Thoracic aorta (tissue), 2 donors: ENCODE results near the gene KCNH4. TPM values are rescaled to one million over a fixed set of nuclear protein-coding genes. Genes with fewer than 3 reads are reported as not detected.

ENCODE experiments used
- ATAC-seq: fragments of 150-250 bp; one replicate; pipeline ENCODE4 v1.8.0; 2017; ENCODE audit warnings: low read depth; ENCODE audit not compliant: insufficient number of reproducible peaks, low FRiP score
- DNase-seq: peaks from one replicate; pipeline ENCODE4 v3.0.0-alpha.2; 2020; ENCODE audit warnings: low spot score
- H3K27ac ChIP-seq, 2 donors: fragments of 200-600 bp; sonication (generic); 1 replicate in 1 of 2; 2 replicates in 1 of 2; pipeline ENCODE4 v1.5.1; 2016; ENCODE audit warnings: mild to moderate bottlenecking in 2 of 2, moderate library complexity in 2 of 2
- H3K27me3 ChIP-seq: fragments of 200-600 bp; sonication (generic); replicated peaks from 2 replicates; pipeline ENCODE4 v1.6.0; 2016; ENCODE audit warnings: mild to moderate bottlenecking; ENCODE audit not compliant: insufficient read depth
- H3K36me3 ChIP-seq: fragments of 200-600 bp; sonication (generic); one replicate; pipeline ENCODE4 v1.5.1; 2016
- H3K4me1 ChIP-seq, 2 donors: fragments of 200-600 bp; sonication (generic); 1 replicate in 1 of 2; 2 replicates in 1 of 2; pipeline versions ENCODE4 v1.5.1 to v1.6.0; 2016; ENCODE audit warnings: low read depth in 2 of 2, mild to moderate bottlenecking in 1 of 2; ENCODE audit not compliant: control insufficient read depth in 1 of 2
- H3K4me3 ChIP-seq: fragments of 200-600 bp; sonication (generic); 2 replicates; pipeline ENCODE4 v1.5.1; 2016; ENCODE audit warnings: mild to moderate bottlenecking
- H3K9me3 ChIP-seq: fragments of 200-600 bp; sonication (generic); 2 replicates; pipeline ENCODE4 v1.5.1; 2016
- total RNA-seq, 2 donors: library from RNA; depleted of rRNA; stranded (reverse); fragments of >200 nt; gene quantifications; one replicate each; pipeline versions ENCODE4 v1.1.0 to v1.2.3, GENCODE V29; 2016
- TF ChIP-seq, protein P1 (sequence below): fragments of 200-600 bp; sonication (generic); IDR thresholded peaks from one replicate; pipeline ENCODE4 v1.5.1; 2019; ENCODE audit warnings: antibody characterized with exemption

The KCNH4 gene
- total RNA-seq, 2 donors from 2014 or later = 0.21 TPM; not detected in 1

DNA sequence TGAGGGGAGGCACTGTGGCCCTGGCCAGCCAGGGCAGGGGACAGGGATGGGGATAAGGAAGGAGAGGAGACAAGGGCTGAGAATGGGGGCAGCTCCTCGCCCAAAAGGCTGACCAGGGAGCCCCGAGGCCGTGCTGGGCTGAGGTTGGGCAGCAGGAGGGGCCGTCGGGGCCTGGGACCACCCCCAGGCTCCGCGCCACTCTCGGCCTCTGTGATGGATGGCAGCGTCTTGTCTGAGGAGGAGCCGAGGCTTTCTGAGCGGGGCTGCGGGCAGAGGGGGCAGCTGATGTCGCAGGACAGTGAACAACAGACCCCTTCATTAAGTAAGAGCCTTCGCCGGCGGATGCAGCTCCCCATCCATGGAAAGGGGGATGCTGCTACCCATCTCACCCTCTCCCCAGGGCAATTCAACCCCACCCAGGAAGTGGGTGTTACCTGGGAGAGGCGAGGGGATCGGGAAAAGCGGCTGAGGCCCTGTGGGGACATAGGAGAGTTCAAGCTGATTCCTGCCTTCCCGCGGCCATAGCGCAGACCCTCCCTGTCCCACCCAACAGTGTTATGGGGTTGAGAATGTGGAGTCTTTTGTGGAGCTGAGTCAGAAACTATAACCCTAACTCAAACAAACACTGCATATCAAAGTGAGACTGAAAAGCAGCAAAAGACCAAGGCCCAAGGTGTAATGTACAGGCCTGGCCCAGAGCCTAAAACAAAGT lies 17.1 kb downstream of the KCNH4 start:
- H3K27ac ChIP-seq = no peak overlapping the region
- no peaks in the 10 kb centered on the region for H3K27me3 ChIP-seq
- DNase-seq (no peak), ATAC-seq (no peak)
- no peak overlapping the region for H3K4me3 ChIP-seq
- no peaks in the 10 kb centered on the region for H3K9me3 ChIP-seq
- TF ChIP-seq, protein P1, sequence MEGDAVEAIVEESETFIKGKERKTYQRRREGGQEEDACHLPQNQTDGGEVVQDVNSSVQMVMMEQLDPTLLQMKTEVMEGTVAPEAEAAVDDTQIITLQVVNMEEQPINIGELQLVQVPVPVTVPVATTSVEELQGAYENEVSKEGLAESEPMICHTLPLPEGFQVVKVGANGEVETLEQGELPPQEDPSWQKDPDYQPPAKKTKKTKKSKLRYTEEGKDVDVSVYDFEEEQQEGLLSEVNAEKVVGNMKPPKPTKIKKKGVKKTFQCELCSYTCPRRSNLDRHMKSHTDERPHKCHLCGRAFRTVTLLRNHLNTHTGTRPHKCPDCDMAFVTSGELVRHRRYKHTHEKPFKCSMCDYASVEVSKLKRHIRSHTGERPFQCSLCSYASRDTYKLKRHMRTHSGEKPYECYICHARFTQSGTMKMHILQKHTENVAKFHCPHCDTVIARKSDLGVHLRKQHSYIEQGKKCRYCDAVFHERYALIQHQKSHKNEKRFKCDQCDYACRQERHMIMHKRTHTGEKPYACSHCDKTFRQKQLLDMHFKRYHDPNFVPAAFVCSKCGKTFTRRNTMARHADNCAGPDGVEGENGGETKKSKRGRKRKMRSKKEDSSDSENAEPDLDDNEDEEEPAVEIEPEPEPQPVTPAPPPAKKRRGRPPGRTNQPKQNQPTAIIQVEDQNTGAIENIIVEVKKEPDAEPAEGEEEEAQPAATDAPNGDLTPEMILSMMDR = no peak
- no peaks in the 10 kb centered on the region for H3K36me3 ChIP-seq
- H3K4me1 ChIP-seq = no peaks in the 10 kb centered on the region

GRCh38 chr17:42163113-42163512 lies 17.8 kb downstream of the KCNH4 start:
- no peaks in the 10 kb centered on the region for H3K36me3 ChIP-seq
- no peak overlapping the region for H3K27ac ChIP-seq
- no peaks in the 10 kb centered on the region for H3K4me1 ChIP-seq
- no peaks in the 10 kb centered on the region for H3K27me3 ChIP-seq
- no peak overlapping the region for H3K4me3 ChIP-seq
- TF ChIP-seq, protein P1 = no peak
- no peak for ATAC-seq
- no peaks in the 10 kb centered on the region for H3K9me3 ChIP-seq
- DNase-seq = no peak

- no peak for ATAC-seq
- H3K27ac ChIP-seq = no peak overlapping the region
- TF ChIP-seq, protein P1 = no peak
- no peaks in the 10 kb centered on the region for H3K36me3 ChIP-seq
- no peaks in the 10 kb centered on the region for H3K27me3 ChIP-seq
- no peak overlapping the region for H3K4me3 ChIP-seq
- no peak for DNase-seq
- peaks cover 0 to 2% of the 10 kb centered on the region in 2 donors for H3K4me1 ChIP-seq
- no peaks in the 10 kb centered on the region for H3K9me3 ChIP-seq
These were observed 20.4 kb downstream of the KCNH4 start for GRCh38 chr17:42160531-42160910.

DNA sequence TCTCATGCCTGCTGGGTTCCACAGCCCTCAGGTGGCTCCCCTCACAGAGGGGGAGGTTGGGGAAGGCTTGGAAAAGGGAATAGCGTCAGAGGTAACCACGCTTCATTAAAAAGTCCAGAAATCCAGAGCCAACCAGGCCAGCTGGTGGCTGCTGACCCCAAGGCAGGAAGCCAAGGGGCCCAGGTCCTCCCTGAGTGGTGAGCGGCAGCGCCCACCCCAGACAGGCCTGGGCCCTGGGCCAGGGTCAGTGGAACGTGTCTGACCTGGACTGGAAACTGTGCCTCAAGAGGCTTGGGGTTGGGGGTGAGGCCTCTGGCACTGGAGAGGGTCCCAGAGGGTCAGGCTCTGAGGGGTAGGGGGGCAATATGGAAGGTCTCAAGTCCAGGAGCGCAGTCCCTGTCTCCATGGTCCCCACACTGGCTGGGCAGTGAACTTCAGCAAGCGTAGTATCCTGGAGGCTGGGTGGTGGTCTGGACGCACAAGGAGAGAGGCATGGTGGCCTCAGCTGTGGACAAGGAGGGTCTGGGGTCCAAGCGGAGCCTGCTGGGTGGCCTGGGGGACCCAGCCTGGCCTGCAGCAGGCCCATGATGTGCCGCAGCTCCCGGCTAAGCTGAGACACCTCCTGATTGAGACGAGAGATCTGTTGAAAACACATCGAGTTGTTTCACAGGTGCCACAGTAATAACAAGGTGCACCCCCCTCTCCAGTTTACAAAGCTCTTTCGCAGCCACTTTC lies 21.0 kb downstream of the KCNH4 start:
- no peak for DNase-seq

GRCh38 chr17:42155614-42156045 lies 25.3 kb downstream of the KCNH4 start:
- H3K4me3 ChIP-seq = peak overlapping the region; percentile 97
- TF ChIP-seq, protein P1 = no peak
- no peak for ATAC-seq
- H3K4me1 ChIP-seq = peaks cover 19 to 33% of the 10 kb centered on the region in 2 donors
- no peaks in the 10 kb centered on the region for H3K9me3 ChIP-seq
- DNase-seq = no peak
- H3K27ac ChIP-seq = no peak overlapping the region
- H3K27me3 ChIP-seq = no peaks in the 10 kb centered on the region
- H3K36me3 ChIP-seq = no peaks in the 10 kb centered on the region

More for the DNA sequence above, 21.0 kb downstream of the KCNH4 start:
- ATAC-seq = no peak
- H3K9me3 ChIP-seq = no peaks in the 10 kb centered on the region
- peaks cover 0 to 5% of the 10 kb centered on the region in 2 donors for H3K4me1 ChIP-seq
- no peak overlapping the region for H3K4me3 ChIP-seq
- H3K27ac ChIP-seq = no peak overlapping the region
- H3K27me3 ChIP-seq = no peaks in the 10 kb centered on the region
- TF ChIP-seq, protein P1 = no peak
- H3K36me3 ChIP-seq = no peaks in the 10 kb centered on the region
